AG10803 (cell line): ENCODE results near the gene SDCCAG8.

Experiments used
- DNase-seq: peaks from one replicate; pipeline ENCODE4 v3.0.0; 2010; ENCODE audit warnings: low read depth
- H3K4me3 ChIP-seq: 2 replicates; pipeline ENCODE4 v1.5.1; 2011; ENCODE audit warnings: mild to moderate bottlenecking, low read length, control low read depth
- CTCF ChIP-seq: conservative IDR thresholded peaks from 2 replicates; pipeline ENCODE4 v1.5.1; 2011; ENCODE audit warnings: mild to moderate bottlenecking, low read length, control low read depth, inconsistent platforms

Gene SDCCAG8

GRCh38 chr1:243379208-243379607 is 123.4 kb downstream of the SDCCAG8 start:
- no peak overlapping the region for H3K4me3 ChIP-seq
- DNase-seq = no peak
- TF ChIP-seq CTCF = no peak

GRCh38 chr1:243379706-243380105 is 123.9 kb downstream of the SDCCAG8 start:
- no peak for TF ChIP-seq CTCF
- H3K4me3 ChIP-seq = no peak overlapping the region
- DNase-seq = no peak

GRCh38 chr1:243388276-243388675 is 132.4 kb downstream of the SDCCAG8 start:
- no peak overlapping the region for H3K4me3 ChIP-seq
- no peak for TF ChIP-seq CTCF
- no peak for DNase-seq

GRCh38 chr1:243390162-243390791 is 134.4 kb downstream of the SDCCAG8 start:
- no peak for DNase-seq
- TF ChIP-seq CTCF = no peak
- no peak overlapping the region for H3K4me3 ChIP-seq

- no peak for TF ChIP-seq CTCF
- DNase-seq = no peak
Measured at GRCh38 chr1:243391355-243391754, 135.5 kb downstream of the SDCCAG8 start.

GRCh38 chr1:243393096-243393495 is 137.3 kb downstream of the SDCCAG8 start:
- H3K4me3 ChIP-seq = no peak overlapping the region
- no peak for DNase-seq
- no peak for TF ChIP-seq CTCF

More at GRCh38 chr1:243391355-243391754, 135.5 kb downstream of the SDCCAG8 start:
- H3K4me3 ChIP-seq = no peak overlapping the region

GRCh38 chr1:243394066-243394465 is 138.2 kb downstream of the SDCCAG8 start:
- no peak overlapping the region for H3K4me3 ChIP-seq
- DNase-seq = no peak
- no peak for TF ChIP-seq CTCF
